GM18519 (cell line): ENCODE measurements around the gene AGBL1.
"Not testable (repeated sequence)": the region's sequence is repeated elsewhere in the genome, so short reads cannot be mapped to it uniquely, and the experiment has no call there.

Source experiments
- ATAC-seq: cut with Tn5 transposase; IDR thresholded peaks from one replicate; pipeline ENCODE4 v1.9.1; 2021; ENCODE audit warnings: mild to moderate bottlenecking, moderate library complexity; ENCODE audit not compliant: unreplicated experiment, low FRiP score

The AGBL1 gene

DNA sequence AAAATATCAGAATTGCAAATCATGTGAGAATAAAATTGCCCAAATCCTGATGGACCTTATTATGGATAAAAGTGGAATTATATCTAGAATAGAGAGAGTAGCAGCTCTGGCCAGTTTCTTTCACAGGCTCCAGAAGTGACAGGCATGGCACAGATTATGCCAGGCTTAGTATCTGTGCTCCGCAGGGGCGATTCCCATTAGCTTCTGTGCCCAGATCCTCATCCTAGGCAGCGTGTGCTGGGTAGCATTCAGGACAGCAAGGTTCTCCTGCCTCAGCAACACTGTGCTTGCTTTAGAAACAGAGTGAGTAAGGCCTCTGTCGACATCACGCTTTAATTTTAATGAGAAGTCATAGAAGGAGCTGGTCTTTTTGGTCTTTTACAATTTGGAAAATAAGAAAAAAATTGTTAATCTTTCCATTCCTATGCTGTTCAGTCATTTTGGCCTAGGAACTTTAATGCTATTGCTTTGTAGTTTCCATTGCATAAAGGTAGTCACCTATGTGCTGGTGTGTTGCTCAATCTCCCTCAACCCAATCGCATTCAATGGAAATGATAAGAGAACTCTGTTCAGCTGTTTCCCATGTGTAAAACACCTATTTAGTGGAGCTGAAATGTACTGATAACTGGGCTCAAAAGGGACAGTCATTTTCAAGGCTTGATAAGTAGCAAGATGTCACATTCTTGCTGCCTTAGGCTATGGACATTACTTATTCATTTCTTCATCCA, 770.1 kb downstream of the AGBL1 start:
- no peak for ATAC-seq

DNA sequence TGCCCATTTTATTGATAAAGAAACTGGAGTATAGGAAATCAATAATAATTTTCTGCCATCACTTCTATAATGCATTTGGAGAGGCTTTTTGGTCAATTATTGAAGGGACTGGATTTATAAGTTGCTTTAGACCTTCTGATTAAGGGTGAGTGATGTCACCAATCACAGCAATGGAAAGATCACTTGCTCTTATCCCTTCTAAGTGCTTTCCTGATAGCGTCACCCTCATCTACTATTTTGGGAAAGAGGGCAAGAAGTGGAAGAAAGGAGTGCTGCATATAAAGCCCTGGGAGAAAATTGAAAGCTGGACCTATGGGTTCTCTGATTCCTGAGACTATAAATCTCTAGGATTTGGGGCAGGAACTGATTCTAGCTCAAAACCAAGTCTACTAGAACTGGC, 771.3 kb downstream of the AGBL1 start:
- ATAC-seq, result no peak

DNA sequence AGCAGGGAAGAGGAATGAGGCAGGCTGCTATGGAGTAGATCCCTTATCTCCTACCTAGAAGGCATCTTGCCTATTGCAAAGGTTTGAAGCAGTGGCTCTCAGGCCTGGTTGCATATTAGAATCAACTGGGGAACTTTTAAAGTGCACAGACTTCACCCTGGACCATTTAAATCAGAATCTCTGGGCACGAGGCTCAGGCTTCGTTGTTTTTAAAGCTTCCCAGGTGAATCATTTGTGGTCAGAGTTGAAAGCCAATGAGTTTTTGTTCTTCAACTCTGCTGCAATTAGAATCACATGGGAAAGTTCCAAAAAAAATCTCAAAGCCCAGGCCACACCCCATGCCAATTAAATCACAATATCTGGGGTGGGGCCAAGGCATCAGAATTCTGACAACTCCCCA, 773.1 kb downstream of the AGBL1 start:
- no peak for ATAC-seq

- ATAC-seq, result no peak
Measured at GRCh38 chr15:86854176-86854575, 774.5 kb downstream of the AGBL1 start.

DNA sequence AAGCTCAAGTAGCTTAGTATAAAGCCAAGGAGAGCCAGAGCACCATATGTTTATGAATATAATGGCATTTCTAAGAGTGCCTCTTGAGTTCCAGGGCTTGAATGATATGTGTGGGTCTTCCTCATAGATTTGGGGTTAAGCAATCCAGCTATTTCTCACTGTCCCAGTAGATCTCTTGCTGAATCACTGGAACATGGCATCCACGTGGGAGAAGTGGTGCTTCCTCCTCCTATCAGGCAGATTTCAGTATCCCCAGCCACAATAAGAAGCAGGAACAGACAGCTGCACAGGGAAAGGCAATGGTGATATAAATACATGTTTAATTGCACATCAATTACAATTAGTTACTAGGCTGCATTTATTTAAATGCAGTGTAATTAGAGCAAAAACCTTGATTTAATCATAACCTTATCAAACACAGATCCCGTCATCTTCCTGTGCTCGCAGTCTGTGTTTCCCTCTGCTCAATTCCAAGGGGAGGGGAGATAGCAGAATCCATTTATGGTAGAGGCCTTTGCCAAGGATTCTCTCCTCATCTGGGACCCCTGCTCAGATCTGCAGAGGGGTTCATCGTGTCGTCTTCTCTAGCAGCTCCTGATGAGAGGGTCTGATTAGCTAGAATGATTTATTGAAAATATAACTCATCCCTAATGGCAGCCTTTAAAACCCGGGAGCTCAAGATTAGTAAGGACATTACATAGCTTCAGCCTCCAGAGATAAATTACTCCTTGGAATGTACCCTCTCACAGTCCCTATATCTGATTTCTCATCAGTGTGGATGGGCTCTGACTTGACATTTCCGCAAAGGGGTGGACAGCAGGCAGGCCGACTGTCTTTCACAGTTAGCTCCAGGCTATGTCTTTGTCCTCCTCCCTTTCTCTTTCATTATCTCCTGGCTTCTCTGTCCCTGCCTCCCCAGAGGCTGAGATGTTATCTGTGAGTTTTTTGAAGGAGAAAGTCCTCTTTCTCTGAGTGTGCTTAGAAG, 775.9 kb downstream of the AGBL1 start:
- no peak for ATAC-seq

GRCh38 chr15:86857701-86858100, 778.0 kb downstream of the AGBL1 start:
- ATAC-seq, result no peak

GRCh38 chr15:86863226-86863915, 783.7 kb downstream of the AGBL1 start:
- no peak for ATAC-seq

GRCh38 chr15:86865920-86866319, 786.2 kb downstream of the AGBL1 start:
- ATAC-seq, result no peak

DNA sequence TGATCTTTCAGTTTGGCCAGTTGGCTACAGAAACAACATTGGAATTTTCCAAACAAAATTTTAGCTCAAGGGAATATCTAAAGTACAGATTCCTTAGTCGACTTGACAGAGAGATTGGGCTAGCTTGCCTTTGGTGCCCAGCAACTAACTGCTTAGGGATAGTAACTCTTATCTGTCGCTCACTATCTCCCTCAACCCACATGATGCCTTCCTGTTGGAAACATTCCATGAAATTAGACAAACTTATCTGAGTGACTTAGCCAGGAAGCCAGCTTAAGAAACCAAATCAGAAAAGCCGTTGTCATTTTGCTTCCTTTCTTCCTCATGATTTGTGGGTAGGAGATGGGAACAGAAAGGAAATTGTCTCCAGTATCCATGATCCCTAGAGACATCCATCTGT, 791.2 kb downstream of the AGBL1 start:
- ATAC-seq, result no peak

- ATAC-seq, result no peak
Measured at GRCh38 chr15:86871964-86872363, 792.3 kb downstream of the AGBL1 start.

GRCh38 chr15:86872782-86873181, 793.1 kb downstream of the AGBL1 start:
- ATAC-seq, result no peak

DNA sequence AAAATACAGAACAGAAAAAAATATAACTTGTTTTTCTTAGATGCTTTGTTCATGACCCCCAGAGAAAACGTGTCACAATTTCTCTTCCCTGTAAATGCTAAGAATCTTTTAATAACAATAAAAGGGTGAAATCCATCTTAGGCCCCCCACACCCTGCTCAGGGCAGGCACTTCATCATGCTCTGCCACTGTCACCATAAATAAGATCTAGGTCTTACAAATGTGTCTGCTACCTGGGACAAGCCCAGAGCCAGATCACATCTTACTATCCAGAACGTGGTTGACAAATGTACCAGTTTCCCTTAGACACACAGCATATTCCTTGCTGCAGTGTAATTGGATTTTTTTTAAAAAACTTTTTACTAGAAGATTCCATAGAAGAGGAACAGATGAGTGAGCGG, 795.4 kb downstream of the AGBL1 start:
- no peak for ATAC-seq

- no peak for ATAC-seq
Measured at GRCh38 chr15:86876387-86876944, 796.8 kb downstream of the AGBL1 start.

- no peak for ATAC-seq
Measured at GRCh38 chr15:86877171-86877631, 797.5 kb downstream of the AGBL1 start.

DNA sequence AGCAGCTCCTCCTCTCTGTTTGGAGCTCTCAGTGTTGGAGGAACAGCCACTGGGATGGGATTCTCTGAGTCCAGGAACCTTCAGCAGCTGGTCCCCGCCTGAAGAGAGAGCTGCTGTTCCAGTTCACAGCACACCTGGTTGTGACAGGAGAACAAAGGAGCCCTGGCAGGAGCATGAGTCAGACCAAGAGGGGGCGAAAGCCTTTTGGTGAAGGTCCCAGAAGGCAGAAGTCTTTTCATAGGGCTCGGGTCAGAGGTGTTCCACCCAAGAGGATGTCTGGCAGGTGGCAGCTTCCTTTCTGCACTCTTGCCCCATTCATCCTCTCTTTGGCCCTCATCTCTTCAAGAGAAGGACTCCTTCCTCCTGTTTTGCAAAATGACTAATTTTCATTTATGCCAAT, 799.2 kb downstream of the AGBL1 start:
- not testable (repeated sequence) for ATAC-seq

- ATAC-seq, result no peak
Measured at GRCh38 chr15:86879250-86880229, 799.9 kb downstream of the AGBL1 start.

GRCh38 chr15:86885616-86886015, 805.9 kb downstream of the AGBL1 start:
- ATAC-seq, result no peak

DNA sequence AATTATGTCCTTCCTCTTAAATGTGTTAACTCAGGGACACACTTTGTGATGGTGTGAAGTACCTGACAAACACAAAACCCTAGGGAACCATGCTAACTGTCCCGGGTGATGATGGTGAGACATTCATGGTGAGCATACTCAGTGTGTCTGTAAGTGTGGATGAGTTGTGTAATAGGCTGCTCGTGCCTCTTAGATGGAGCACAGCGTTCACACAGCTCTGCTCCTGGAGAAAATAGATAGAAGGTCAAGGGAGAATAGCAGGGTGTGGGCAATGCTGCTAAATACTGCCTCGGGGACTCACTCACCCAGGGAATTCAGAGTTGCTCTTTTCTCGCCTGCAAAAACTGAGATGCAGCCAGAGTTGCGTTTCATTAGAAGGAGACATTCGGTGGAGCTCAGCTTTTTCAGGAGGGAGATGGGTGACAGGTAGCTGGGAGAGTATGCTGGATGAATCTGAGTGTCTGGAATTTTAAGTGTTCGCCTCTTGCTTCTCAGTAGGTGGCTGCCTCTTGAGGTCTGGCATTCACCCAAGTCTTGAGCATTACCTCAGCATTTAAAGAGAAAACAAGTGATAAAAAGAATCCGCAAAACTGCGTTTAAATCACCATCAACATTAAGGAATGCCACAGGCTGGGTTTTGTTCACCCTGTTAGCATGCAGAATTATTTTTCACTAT, 813.2 kb downstream of the AGBL1 start:
- ATAC-seq, result no peak

DNA sequence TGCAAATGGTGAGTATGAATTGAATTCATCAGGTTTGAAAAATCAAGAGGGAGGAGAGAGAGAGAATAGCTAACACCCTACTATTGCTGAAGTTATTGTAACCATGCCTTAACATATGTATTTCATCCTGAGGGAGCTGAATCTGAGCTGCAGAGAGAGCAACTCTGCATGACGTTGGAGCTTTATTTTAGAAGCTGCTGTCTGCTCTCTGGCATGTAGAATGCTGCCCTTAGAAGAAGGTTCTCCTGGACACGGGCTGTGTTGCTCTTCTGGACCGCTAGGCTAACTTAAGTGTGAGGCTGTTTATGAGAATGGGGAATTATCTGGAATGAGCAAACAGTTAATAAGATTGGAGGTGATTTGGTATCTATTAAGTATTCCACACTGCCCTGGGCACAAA, 814.6 kb downstream of the AGBL1 start:
- no peak for ATAC-seq
